NCI-H2227 (cell line): ENCODE measurements around the gene LIX1L.
A peak's percentile ranks its signal among the peaks of the same experiment; 100 is the strongest.

Experiments
- DNase-seq: peaks from one replicate; lab custom pipeline; 2025; ENCODE audit not compliant: unreplicated experiment; lab: John Stamatoyannopoulos, UW

The LIX1L gene

DNA sequence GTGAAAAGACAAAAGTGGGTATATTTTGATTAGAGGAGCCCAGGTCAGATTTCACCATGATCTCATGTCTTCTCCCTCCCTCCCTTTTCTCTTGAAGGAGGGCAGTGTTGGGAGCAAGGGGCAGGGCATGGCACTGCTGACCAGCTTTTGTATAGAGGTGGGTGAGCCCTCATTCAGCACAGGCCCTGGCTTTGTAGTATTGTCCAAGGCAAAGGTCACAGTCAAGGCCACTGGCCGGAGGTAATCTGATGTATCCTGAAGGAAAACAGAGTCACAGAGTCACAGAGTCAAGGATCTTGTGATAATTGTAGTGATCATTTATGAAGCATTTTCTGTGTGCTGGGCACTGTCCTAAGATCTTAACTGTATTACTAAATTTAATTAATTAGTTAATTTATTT, 59.8 kb downstream of the LIX1L start:
- DNase-seq, result no peak

GRCh38 chr1:145895471-145895870, 62.3 kb downstream of the LIX1L start:
- DNase-seq, result no peak

GRCh38 chr1:145893306-145894055, 64.3 kb downstream of the LIX1L start:
- no peak for DNase-seq

DNA sequence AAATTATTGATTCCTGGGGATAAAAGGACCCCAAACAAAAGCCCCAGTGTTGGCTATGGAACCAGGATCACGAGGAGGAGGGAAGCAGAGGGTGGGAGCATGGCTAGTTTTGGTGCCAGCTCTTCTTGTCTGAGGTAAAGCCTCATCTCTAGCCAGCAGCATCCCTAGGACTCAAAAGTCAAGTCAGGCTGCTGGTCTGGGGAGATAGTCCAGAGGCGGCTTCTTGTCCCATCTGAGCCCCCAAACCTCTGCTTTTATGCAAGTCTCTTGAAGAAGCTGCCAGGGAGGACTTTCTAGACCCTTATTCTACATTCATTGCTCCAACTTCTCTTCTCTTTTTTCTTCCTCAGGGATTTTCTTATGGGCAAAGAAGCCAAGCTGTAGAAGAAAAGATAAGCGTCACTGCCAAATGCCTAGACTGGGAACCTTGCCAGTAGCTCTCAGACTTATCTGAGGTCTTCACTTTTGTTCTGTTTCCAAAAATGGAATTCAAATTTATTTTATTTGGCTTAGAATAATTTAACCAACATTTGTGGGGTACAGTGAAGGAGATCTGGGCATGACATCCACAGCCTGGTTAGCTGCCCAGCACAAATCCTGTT, 65.2 kb downstream of the LIX1L start:
- DNase-seq, result no peak

DNA sequence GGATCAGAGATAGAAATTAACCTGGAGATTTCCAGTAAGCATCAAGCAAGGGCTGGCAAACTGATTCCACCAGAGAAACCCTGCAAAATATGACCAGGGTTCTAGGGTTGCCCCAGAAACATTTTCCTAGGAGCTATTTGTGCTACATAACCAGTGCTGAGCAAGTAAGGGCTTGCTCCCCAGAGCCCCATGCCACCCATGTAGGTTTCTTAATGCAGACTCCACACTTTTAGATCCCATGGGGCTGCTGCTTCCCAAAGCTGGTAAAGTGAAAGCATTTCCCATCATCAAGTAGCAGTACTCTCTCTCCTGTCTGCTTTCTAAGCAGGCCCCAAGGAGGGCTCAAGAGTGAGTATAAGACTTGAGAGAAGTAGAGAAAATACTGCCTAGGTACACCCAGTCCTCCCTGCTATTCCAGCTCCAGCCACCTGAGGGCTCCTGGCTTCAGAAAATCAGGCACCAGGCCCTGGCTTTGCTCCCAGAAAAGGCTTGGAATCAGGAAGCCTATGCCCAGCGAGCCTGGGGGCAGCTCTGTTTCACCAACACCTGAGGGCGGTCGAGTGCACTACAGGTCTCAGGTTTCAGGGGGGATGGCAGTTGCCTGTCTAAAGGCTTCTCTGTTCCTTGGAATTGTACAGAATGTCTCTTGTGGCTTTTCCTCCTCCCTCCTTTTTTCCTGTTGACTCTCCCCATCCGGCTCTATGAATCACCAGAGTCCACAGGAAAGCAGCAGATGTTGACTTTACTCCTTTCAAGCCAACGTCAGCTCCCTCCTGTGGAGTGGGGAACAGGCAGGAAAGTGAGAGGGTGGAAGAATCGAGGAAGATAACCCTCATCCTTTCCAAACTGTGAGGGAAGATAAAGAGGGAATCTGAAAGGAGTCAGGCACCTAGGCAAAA, 66.0 kb downstream of the LIX1L start:
- peak; percentile 96 for DNase-seq

DNA sequence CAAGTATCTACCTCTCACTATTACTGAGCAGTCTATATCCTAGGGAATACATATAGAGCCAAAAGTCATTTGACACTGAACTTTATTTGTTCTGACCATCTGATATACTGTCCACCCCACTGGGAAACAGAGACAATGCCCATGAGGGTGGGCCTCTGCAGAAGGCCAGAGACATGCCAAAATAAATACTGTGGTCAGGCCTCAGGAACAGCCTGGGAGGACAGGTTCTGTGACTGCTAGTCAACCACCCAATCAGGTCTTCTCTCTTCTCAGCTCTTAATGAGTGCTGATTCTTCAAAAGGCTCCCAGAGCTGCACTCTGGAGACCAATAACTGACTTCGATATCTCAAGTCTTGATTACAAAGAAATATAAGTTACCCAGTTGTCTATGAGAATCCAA, 66.7 kb downstream of the LIX1L start:
- no peak for DNase-seq

GRCh38 chr1:145889722-145890121, 68.1 kb downstream of the LIX1L start:
- no peak for DNase-seq

- DNase-seq, result no peak
These were observed 70.2 kb downstream of the LIX1L start for GRCh38 chr1:145887631-145888030.

DNA sequence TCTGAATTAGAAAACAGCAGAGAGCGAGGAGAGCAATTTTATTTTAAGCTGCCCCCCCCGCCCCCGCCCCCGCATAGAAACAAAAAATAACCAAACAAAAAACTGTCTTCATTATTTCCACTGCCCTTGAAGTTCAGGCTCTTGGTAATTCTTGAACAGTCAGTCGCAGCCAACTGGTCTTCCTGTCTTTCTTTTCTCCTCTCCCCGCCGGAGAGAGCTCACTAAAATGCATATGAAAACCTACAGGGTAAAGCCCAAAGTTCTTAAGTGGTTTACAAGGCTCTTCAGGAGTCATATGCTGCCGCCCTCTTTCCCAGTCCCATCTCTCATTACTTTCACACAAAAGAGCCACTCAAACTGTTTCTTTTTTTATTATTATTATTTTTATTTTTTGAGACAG, 71.0 kb downstream of the LIX1L start:
- no peak for DNase-seq

- no peak for DNase-seq
These were observed 71.4 kb downstream of the LIX1L start for GRCh38 chr1:145886390-145886789.

DNA sequence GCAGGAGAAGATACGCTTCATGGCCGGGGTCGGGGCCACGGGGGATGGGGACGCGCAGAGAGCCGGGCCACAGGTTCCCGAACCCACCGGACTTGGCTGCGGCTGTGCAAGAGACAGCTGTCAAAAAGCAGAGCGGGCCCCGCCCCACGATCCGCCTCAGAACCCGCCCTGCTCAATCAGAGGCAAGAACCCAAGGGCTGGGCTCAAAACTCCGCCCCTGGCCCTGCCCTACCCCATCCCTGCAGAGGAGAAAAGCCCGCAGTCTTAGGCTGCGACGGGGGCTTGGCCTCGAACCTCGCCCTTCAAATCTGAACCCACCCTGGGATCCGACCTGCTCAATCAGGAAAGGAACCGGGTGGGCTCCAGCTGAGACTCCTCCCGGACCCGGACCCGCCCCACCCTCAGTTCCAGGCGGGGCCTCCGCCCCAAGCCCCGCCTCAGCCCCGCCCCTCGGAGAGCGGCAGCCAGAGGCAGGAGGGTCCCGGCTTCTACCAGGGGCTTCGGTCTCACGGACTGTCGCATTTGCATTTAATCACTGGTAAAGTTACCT, 72.0 kb downstream of the LIX1L start, which contains the start of gene ANKRD35:
TSS of gene ANKRD35 (minus strand) at position 129 of the 550 bp plus-strand sequence. CDS start at position 21, 108 bp downstream.
- peak; percentile 87 for DNase-seq

- no peak for DNase-seq
These were observed 73.1 kb downstream of the LIX1L start for GRCh38 chr1:145884675-145885074.
